Fibroblast of skin of back (primary cell): Measurements from ENCODE around the gene CLEC4C.

Experiments
- DNase-seq: peaks from one replicate; pipeline ENCODE4 v3.0.0-alpha.2; 2013

CLEC4C gene

GRCh38 chr12:7719946-7720730 is 27.0 kb downstream of the CLEC4C start:
- DNase-seq: no peak

GRCh38 chr12:7716381-7716780 is 30.8 kb downstream of the CLEC4C start:
- DNase-seq: peak; percentile 31

GRCh38 chr12:7712841-7713442 is 34.2 kb downstream of the CLEC4C start:
- DNase-seq: no peak

- no peak for DNase-seq
These were observed 36.0 kb downstream of the CLEC4C start, which contains the start of gene DPPA3 for GRCh38 chr12:7711133-7711532. Gene DPPA3, plus strand, starts transcription at chr12:7711433. Its CDS starts 138 bp downstream, at chr12:7711571.

GRCh38 chr12:7709969-7710675 is 37.1 kb downstream of the CLEC4C start:
- no peak for DNase-seq

GRCh38 chr12:7705846-7706245 is 41.3 kb downstream of the CLEC4C start:
- DNase-seq: no peak

- peak; percentile 18 for DNase-seq
These were observed 51.5 kb downstream of the CLEC4C start, which contains the start of gene GDF3 for GRCh38 chr12:7695566-7696197. Gene GDF3, minus strand, starts transcription at chr12:7695775. Its CDS starts 47 bp downstream, at chr12:7695728.

GRCh38 chr12:7695237-7695560 is 52.0 kb downstream of the CLEC4C start:
- DNase-seq: no peak

GRCh38 chr12:7694556-7695236 is 52.5 kb downstream of the CLEC4C start:
- no peak for DNase-seq

- no peak for DNase-seq
These were observed 53.4 kb downstream of the CLEC4C start for GRCh38 chr12:7693793-7694192.

GRCh38 chr12:7681535-7681934 is 65.6 kb downstream of the CLEC4C start:
- DNase-seq: no peak
